Kidney glomerular epithelial cell (primary cell): Measurements from ENCODE around the gene FAF2.

Experiments used
- DNase-seq: peaks from one replicate; lab custom pipeline; 2025; lab: John Stamatoyannopoulos, UW

The FAF2 gene

DNA sequence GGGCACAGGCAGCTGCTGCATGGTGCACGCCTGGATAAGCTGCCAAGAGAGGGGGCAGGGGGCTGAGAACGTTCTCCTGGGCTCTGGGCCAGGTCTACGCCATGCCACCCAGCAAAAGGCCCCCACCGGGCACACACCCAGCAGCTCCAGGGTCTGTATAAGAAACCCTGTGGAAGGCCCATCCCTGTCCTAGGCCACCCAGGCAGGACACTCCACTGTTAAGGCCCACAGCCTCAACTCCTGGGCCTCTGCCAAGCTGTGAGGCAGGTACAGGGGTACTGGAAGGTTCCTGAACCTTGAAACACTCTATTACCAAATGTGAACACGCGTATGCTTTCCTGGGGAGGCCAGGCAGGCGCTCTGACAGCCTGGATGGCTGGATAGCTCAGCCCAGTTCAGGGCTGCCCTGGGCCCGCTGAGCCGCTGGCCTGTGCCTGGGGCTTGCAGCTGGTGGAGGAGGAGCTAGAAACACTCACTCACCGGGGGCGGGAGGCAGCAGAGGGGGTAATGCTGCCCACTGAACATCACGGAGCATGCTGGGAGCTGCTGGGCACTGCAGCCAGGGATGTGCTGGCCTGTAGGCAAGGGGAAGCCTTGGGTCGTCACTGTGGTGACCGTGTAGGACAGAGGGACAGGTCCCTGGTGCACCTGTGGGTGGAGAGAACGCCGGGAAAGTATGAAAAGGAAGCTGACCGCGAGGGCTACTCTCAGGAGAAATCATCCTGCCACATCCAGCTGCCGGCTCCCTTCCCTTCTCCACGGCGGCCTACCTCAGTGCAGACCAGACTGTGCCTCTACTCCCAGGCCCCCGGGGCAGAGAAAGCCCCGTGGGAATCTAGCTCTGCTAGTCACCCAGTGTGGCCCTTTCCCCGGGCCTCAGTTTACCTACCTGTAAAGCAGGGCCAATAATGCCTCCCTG lies 83.1 kb downstream of the FAF2 start:
- DNase-seq, result no peak

GRCh38 chr5:176531902-176532493 lies 83.8 kb downstream of the FAF2 start:
- no peak for DNase-seq

DNA sequence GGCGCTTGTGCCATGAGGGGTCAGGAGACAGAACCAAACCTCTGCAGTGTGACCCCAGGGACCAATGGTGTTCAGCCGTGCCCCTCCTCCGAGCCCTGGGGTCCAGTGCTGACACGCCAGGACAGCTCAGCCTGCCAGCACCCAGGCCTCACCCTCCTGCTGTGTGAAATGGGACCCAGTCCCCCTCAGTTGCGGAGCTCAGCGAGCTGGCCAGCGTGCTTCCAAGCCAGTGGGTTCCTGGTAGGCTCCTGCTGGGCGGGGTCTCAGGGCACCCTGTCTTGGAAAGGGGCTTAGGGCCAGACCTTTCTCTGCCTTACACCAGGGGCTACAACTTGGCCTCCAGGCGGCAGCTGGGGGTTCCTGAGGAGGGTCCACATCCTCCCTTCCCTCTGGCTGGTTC lies 84.6 kb downstream of the FAF2 start:
- DNase-seq, result no peak

- DNase-seq, result no peak
Observed at GRCh38 chr5:176533390-176533789, 85.2 kb downstream of the FAF2 start.

DNA sequence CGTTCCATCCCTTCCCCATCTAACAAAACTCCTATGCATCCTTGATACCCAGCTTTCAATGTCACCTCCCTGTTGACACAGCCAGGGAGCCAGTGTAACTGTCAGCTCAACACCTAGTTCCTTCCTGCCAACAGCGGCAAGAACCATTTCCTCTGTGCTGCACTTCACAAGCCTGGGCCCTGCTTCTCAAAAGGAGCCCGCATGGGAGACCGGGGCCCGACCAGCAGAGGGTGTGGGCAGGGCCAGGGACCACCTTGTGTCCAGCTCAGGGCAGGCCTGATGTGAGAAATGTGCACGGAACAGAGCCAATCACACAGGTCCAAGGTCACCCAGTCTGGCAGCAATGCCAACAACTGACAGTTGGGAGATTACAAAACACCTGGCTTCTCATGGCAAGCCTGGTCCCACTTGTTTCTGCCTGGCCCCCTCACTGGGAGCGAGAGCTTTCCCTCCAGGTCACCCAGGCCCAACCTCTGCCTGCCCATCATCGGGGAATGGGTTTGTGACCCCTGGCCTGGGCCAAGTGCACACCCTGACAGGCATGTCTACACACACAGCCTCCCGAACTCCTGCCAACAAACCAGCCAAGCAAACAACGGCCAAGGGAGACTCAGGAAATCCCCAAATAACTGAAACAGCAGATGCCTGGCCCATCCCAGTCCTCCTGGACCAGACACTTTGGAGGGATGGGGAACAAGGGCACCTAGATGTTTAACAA lies 85.9 kb downstream of the FAF2 start:
- no peak for DNase-seq

DNA sequence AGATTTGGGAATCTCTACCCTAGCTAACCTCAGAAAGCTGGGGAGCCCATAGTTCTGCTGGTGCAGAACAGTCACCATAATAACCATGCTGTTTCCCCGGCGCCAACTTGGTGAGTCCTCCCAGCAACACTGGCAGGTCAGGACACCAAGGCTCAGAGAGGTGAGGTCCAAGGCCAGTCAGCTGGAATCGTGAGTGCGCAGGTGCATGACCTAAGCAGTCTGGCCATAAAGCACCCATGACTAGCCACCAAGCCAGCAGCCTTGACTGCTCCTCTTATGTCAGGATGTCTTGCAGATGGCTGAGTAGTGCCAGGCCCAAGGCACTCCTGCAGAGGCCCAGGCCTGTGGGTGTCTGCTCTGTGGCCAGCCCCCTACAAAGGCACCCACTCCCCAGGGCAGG lies 86.5 kb downstream of the FAF2 start:
- DNase-seq, result no peak

DNA sequence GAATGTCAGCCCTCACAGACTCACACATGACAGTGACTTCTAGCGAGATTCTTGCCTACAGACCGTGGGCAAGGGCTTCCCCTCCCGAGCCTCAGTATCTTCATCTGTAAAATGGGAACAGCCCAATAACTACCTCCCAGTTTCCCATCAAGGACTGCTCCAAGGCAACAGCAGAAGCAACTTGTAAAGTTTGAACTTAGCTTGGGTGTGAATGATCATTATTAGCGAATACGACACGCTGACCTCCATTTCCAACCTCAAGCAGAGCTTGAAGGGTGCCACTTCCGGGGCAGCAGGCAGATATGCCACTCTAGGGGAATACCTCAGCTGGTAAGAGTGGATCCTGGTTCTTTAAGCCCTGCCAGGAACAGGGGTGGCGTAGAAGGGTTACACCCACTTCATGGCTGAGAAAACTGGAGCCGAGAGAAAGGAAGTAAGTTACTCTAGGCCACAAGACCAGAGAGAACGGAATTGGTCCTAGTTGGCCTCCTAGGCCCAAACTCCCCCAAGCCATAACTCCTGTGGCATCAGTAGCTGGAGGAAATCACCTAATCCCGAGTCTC lies 87.0 kb downstream of the FAF2 start:
- DNase-seq, result peak; percentile 56

GRCh38 chr5:176535664-176536131 lies 87.5 kb downstream of the FAF2 start:
- DNase-seq, result no peak

DNA sequence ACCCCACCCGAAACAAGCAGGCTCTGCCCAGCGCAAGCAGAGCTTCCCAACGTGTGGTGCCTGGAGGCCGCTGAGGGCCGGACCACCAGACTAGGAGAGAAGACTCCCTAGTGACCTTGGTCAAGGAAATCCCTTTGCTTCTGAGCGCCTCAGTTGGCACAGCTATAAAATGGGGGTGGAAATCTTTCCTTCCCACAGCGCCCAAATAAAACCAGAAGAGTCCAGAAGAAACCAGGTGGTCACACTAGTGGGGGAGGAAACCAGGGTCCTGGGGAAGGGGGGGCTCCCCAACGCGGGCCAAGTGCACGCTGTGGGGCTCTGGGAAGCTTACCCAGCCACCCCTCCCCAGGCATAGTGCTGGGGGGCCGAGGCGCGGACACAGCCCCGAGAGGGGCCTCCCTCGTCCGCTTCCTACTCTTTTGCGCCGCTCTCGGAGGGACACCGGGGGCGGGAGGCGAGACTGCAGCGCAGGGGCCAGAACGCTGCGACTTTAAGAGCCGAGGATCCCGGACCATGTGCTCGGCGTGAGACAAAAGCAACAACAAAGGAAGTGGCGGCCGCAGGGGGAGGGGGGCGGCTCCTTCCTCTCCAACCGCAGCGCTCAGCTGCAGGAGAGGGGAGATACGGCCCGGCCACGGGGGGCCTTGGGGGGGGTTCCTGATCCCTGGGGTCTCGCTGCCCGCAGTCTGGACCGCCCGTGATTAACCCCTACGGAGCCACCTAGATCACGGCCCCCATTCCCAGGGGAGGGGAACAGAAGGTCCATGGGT lies 88.1 kb downstream of the FAF2 start:
- peak; percentile 23 for DNase-seq

DNA sequence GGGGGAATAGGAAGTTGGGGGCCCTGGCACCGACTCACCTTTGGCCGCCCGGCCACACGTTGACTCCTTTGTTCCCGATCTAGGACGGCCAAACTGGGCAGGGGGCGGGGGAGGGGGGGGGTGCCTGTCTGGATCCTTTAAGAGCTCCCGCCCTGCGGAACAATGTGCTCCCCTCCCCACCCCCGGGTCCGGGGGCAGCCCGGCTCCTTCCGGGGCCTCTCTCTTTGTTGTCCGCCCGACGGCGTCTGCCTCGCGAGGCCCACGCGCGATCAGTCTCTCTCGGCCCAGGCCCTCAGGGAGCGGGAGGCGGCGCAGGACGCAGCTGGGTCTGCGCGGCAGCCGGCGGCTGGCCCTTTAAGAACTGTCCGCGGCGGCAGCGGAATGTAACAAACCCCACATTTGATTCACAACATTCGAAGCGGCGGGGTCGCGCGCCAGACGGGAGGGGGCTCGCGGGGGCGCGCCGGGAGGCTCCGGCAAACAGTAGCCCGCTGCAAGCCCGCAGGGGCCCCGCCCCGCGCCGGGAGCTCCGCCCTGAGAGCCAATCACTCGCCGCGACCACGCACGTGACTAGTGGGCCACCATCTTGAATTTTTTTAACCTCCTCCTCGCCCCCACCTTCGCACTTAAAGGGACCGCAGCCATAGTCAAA lies 88.8 kb downstream of the FAF2 start, which contains the start of gene RNF44:
Gene RNF44 (minus strand): TSS at position 501 of the 652 bp plus-strand sequence. CDS start 4,930 bp downstream, outside the sequence.
- DNase-seq, result peak; percentile 94

DNA sequence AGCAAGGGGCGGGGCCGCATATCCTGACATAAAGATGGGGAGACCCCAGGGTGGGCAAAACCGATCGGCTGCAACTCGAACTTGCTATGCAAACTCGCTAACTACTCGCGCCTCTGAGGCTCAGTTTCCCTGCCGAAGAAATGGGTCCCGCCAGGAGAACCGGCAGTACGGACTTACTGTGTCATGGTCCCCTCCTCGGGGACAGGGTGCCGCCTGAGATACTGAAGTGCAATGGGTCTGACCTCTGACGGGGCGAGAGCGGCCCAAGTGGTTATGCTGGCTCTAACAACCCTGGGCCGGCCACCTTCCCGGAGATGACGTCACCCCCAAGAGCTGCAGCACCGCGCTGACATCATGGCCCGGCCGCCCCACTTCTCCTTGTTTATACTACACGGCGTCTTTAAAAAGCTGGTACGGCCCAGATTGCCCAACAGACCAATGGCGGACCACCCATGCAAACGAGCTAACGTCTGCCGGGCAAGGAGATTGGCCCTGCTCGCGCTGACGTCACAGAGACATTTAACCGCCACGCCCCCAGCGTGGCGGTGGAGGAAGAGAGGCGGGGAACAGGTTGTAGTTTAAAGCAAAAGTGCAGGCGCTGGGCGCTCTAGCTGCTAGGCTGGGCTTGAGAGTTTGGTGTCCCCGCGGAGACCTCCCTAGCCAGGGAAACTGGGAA lies 89.5 kb downstream of the FAF2 start:
- peak; percentile 99 for DNase-seq

DNA sequence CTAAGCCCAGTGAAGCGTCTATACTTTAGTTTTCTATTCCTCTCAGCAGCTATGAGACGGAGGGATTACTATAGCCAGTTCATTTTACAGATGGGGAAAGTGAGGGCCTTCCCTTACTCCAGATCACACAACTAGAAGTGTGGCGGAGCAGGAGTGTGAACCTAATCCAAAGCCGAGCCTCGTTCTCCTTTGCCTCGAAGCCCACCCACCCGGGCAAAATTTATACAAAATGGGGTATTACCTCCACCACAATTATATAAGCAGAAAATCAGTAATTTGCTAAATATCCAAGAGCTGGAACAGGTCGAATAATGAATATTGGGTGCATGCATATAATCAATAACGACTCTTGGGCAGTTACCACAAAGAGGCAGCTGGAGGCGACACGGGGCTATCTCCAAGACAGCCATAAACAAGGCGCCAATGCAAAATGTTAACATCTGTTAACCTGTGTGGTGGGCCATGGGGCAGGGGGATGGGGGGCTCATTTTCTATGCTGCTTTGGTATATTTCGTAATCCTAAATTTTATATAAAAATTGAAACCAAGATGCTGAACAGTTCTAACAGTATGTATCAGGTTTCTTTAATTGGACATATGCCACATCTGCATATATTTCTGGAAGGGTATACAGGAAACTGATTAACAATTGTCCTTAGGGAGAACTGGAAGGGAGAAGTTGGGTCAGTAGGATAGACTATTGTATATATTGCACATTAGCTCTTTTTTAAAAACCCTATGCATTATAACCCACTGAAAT lies 90.2 kb downstream of the FAF2 start:
- DNase-seq, result no peak

- DNase-seq, result no peak
Observed at GRCh38 chr5:176538989-176539384, 90.8 kb downstream of the FAF2 start.

GRCh38 chr5:176540476-176540899 lies 92.3 kb downstream of the FAF2 start:
- no peak for DNase-seq

DNA sequence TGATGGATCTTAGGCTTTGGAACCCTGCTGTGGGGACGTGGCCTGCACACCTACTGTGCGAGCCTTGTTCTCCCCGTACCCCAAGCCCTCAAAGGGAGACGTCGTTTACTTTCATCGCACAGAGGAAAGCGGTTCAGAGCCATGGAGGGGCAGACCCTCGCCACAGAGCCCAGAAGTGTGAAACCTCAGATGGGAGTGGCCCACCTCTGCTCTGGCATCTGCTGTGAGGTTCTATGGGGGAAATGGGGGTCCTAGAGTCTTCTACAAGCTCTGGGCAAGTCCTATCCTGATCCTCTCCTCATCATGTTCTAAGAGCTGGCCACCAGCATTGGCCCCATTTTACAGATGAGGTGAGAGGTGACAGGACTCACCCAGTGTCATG lies 92.8 kb downstream of the FAF2 start:
- no peak for DNase-seq

DNA sequence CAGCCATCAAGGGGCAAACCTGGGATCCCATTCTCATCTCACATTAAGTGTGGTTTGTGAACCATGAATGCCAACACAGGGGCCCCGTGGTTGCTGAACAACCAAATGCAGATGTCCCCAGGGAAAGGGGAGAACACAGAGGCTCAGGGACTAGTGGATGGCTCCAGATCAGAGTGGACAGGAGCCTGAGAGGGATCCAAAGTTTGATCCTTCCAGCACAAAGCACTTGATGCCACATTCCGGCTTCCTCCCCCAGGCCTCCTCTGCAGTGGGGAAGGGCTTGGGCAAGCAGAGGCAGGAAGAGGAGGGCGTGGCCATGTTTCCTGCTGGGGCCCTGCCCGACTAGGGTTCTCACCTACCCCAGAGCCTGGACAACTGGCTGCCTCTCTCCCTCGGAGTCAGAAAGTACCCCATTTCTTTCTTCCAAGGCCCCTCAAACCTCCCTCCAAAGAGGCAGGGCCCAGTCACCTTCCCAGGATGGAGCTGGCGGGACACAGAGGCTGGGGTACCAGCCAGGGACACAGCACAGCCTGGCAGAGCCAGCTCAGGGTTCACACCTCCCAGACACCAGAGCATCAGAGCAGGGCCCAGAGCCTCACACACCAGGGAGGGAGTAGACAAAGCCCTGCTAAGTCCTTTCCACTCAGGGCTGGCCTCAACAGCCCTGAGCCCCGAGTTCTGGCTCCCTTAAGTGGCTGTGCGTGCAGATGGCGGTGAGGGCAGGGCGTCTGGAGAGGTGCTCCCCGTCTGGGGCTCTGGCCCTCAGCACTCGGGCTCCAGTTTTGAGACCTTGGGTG lies 93.4 kb downstream of the FAF2 start:
- peak; percentile 36 for DNase-seq

DNA sequence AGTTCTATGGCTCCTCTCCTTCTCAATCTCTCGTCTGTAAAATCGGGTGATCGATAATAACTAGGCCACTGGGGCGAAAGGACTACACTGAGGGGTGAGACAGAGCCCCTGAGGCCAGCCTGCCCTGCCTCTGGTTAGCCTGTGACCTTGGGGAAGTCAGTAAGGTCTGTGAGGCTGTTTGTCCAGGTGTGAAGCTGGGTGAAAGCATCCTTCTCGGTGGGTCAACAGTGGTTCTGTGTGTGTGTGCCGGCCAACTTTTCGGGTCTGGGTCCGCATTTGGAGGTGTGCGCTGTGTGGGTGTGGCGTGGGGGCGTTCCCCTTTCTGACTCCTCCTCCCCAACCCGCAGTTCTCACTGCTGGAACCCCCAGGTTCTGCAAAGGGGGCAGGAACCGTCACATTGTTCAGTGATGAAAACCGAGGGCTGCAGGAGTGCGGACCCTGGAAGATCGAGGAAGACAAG lies 94.0 kb downstream of the FAF2 start:
- no peak for DNase-seq

- DNase-seq, result no peak
Observed at GRCh38 chr5:176542596-176543427, 94.6 kb downstream of the FAF2 start.
